Prostate gland (tissue), 2 donors: ENCODE data around the gene RIN2. TPM values are rescaled to one million over a fixed set of nuclear protein-coding genes. Genes with fewer than 3 reads are reported as not detected.

Source experiments
- DNase-seq: peaks from one replicate; pipeline ENCODE4 v3.0.0-alpha.2; 2019; ENCODE audit warnings: low spot score
- H3K27ac ChIP-seq, 2 donors: fragments of 200-600 bp; sonication (generic); 2 replicates each; pipeline ENCODE4 v1.5.1; 2017 to 2019
- H3K27me3 ChIP-seq: fragments of 200-600 bp; sonication (generic); replicated peaks from 2 replicates; pipeline ENCODE4 v1.5.1; 2019; ENCODE audit not compliant: insufficient read depth
- H3K36me3 ChIP-seq, 2 donors: fragments of 200-600 bp; sonication (generic); 1 replicate in 1 of 2; 2 replicates in 1 of 2; pipeline versions ENCODE4 v1.5.1 to v1.8.1; 2017 to 2019
- H3K4me1 ChIP-seq: fragments of 200-600 bp; sonication (generic); replicated peaks from 2 replicates; pipeline ENCODE4 v1.5.1; 2019
- H3K4me3 ChIP-seq, 2 donors: fragments of 200-600 bp; sonication (generic); 2 replicates each; pipeline ENCODE4 v1.5.1; 2017 to 2019
- H3K9me3 ChIP-seq: fragments of 200-600 bp; sonication (generic); 2 replicates; pipeline ENCODE4 v1.5.1; 2017
- POLR2A ChIP-seq: fragments of 450-650 bp; IDR thresholded peaks from one replicate; pipeline ENCODE4 v1.6.1; 2016; ENCODE audit warnings: antibody characterized with exemption, mild to moderate bottlenecking
- POLR2AphosphoS5 ChIP-seq: sonication (generic); formaldehyde crosslinking; IDR thresholded peaks from one replicate; pipeline ENCODE4 v1.6.1; 2017; ENCODE audit warnings: antibody characterized with exemption
- WGBS: methylation state at CpG from one replicate; pipeline ENCODE4 v1.1.5; 2018; 5-methylcytosine and 5-hydroxymethylcytosine counted together
- intact Hi-C: fragments of 100-400 bp; cut with DNase I; formaldehyde crosslinking; loops from one replicate; pipeline ENCODE4 v1.14.2; 2022
- total RNA-seq, 2 donors: library from RNA; depleted of rRNA; stranded (reverse); fragments of >200 nt; gene quantifications; one replicate each; pipeline ENCODE4 v1.1.0, GENCODE V29; 2016
- TF ChIP-seq, protein P1 (sequence below), 4 experiments: fragments of 200-600 bp in 2 of 4; fragments of 450-650 bp in 2 of 4; sonication (generic) in 2 of 4; IDR thresholded peaks; 1 replicate in 3 of 4; 2 replicates in 1 of 4; pipeline ENCODE4 v1.5.1; 2016 to 2019; ENCODE audit warnings: antibody characterized with exemption in 4 of 4, mild to moderate bottlenecking in 2 of 4, moderate library complexity in 2 of 4

RIN2 gene
- total RNA-seq, 2 donors from 2014 or later = 50.4 to 77.9 TPM

DNA sequence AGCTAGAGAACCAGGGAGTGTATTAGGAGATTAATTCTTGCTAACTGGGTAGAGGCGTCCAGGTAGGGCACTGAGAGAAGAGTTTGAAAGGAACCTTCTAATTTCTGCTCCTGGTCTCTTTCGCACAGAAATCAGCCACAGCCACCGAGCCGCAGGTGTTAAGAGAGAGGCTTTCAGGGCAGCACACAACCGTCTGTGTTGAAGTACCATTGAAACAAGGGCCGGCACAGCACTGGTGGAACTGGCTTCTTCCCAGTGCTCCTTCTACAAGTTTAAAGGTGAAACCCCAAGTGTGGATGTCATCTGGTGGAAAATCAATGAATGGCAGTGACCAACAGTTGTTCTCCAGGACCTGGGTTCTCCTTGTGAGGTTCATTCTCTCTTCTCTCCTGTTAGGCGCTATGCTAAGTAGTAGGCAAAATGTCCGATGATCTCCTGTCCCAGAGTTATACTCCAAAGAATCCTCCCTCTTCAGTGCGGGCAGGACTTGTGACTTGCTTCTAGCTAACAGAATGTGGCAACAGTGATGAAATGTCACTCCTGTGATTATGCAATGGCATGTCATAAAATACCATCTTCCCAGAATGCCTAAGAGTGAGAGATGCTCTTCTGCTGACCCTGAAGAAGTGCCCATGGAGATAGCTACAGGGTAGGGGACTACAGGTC is 15.0 kb upstream of the RIN2 start:
- TF ChIP-seq, protein P1, sequence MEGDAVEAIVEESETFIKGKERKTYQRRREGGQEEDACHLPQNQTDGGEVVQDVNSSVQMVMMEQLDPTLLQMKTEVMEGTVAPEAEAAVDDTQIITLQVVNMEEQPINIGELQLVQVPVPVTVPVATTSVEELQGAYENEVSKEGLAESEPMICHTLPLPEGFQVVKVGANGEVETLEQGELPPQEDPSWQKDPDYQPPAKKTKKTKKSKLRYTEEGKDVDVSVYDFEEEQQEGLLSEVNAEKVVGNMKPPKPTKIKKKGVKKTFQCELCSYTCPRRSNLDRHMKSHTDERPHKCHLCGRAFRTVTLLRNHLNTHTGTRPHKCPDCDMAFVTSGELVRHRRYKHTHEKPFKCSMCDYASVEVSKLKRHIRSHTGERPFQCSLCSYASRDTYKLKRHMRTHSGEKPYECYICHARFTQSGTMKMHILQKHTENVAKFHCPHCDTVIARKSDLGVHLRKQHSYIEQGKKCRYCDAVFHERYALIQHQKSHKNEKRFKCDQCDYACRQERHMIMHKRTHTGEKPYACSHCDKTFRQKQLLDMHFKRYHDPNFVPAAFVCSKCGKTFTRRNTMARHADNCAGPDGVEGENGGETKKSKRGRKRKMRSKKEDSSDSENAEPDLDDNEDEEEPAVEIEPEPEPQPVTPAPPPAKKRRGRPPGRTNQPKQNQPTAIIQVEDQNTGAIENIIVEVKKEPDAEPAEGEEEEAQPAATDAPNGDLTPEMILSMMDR (IDR thresholded peaks at IDR 0.05) = no peak
- TF ChIP-seq POLR2A = no peak
- no peak for TF ChIP-seq POLR2AphosphoS5
- DNase-seq = no peak
- Histone ChIP-seq H3K4me3 (no peak overlapping the region), H3K27ac (no peak overlapping the region), H3K27me3 (no peaks in the 10 kb centered on the region), H3K36me3 (no peaks in the 10 kb centered on the region), H3K9me3 (no peaks in the 10 kb centered on the region), H3K4me1 (no peaks in the 10 kb centered on the region)
- WGBS = 94% methylated on average over 9 of the region's 9 CpGs
- intact Hi-C loops = no loop called here

DNA sequence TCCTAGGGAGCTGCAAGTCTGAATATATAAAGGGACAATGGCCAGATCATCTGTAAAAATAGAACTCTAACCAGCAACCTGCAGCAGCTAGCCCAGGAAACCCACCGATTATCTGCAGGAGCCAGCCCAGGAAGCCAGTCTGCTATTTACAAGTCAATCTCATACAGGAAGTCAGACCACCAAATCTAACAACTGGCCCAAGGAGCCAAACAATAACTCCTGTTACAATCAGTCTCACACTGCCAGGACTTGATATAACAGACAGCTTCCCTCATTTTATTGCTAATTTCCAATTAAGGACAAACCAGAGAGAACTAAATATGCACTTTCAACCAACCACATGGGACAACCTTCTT is 14.4 kb upstream of the RIN2 start:
- H3K9me3 ChIP-seq = no peaks in the 10 kb centered on the region
- H3K4me1 ChIP-seq = no peaks in the 10 kb centered on the region
- H3K27me3 ChIP-seq = no peaks in the 10 kb centered on the region
- no peak overlapping the region for H3K27ac ChIP-seq
- TF ChIP-seq, protein P1 (IDR thresholded peaks at IDR 0.05) = no peak
- TF ChIP-seq POLR2AphosphoS5 = no peak
- no peak for TF ChIP-seq POLR2A
- no peak for DNase-seq
- intact Hi-C loops = no loop called here
- no peak overlapping the region for H3K4me3 ChIP-seq
- 46% methylated on average over 1 of the region's 1 CpG for WGBS
- no peaks in the 10 kb centered on the region for H3K36me3 ChIP-seq

DNA sequence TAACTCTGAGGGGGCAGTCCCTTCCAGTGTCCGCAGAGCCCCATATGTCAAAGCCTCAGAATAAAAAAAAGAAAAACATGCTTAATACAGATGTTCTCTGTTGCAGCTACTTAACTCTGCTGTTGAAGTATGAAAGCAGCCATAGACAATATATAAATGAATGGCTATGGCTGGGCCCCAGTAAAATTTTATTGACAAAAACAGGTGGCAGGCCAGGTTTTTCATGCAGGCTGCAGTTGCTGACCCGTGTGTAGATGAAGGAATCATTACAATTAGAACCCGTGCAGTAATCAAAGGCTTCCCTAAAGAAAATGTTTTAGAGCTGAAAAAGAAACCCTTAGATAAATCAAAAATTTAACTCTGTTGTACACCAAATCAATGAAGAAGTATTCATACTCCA is 13.0 kb upstream of the RIN2 start:
- 84% methylated on average over 3 of the region's 3 CpGs for WGBS
- Histone ChIP-seq H3K4me3 (no peak overlapping the region), H3K4me1 (no peaks in the 10 kb centered on the region), H3K9me3 (no peaks in the 10 kb centered on the region), H3K36me3 (no peaks in the 10 kb centered on the region), H3K27me3 (no peaks in the 10 kb centered on the region), H3K27ac (no peak overlapping the region)
- intact Hi-C loops = no loop called here
- TF ChIP-seq, protein P1 (IDR thresholded peaks at IDR 0.05) = no peak
- TF ChIP-seq POLR2AphosphoS5 (no peak), POLR2A (no peak)
- no peak for DNase-seq

DNA sequence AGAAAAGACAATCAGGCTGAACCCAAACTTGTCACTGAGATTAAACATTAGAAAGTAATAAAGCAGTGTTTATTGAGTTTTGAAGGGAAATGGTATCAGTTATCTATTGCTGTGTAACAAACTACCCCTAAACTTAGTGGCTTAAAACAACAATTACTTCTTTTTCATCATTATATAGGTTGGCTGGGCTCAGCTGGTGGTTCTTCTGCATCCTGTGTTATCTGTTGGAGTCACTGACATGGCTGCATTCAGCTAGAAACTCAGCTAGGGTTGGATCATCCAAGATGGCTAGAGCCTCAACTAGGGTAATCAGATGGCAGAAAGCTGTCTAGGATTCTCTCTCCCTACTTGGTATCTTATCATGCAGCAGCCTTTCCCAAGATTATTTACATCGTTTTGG is 12.5 kb upstream of the RIN2 start:
- Histone ChIP-seq H3K4me3 (no peak overlapping the region), H3K36me3 (no peaks in the 10 kb centered on the region), H3K4me1 (no peaks in the 10 kb centered on the region), H3K27ac (no peak overlapping the region), H3K27me3 (no peaks in the 10 kb centered on the region), H3K9me3 (no peaks in the 10 kb centered on the region)
- DNase-seq = no peak
- no peak for TF ChIP-seq POLR2AphosphoS5
- no peak for TF ChIP-seq POLR2A
- TF ChIP-seq, protein P1 (IDR thresholded peaks at IDR 0.05) = no peak
- intact Hi-C loops = no loop called here
- WGBS = 96% methylated on average over 1 of the region's 1 CpG

DNA sequence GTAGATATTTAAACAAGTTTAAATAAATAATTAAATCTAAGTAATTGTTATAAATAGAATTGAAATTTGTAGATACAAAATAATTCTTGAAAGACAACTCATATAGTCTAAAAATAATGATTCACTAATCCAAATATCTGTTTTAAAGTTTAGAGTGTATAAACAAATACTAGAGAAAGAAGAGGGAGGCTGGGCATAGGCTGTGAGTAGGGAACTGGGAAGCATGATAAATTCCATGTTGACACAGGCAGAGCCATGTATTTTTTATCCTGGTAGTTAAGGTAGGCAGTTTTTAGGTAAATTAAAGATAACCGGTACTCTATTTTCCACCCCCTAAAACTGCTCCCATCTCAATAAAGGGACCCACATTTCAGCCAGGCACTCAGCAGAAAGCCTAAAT is 11.7 kb upstream of the RIN2 start:
- intact Hi-C loops = no loop called here
- 92% methylated on average over 1 of the region's 1 CpG for WGBS

More for the DNA sequence above, 11.7 kb upstream of the RIN2 start:
- TF ChIP-seq POLR2AphosphoS5 (no peak), POLR2A (no peak)
- TF ChIP-seq, protein P1 (IDR thresholded peaks at IDR 0.05) = no peak
- Histone ChIP-seq H3K36me3 (no peaks in the 10 kb centered on the region), H3K27me3 (no peaks in the 10 kb centered on the region), H3K4me1 (no peaks in the 10 kb centered on the region), H3K27ac (no peak overlapping the region), H3K4me3 (no peak overlapping the region), H3K9me3 (no peaks in the 10 kb centered on the region)
- no peak for DNase-seq
